DOHH2 (cell line): ENCODE results near the gene PRKG2.

Experiments
- EZH2phosphoT487 ChIP-seq: fragments of 200-600 bp; sonication (generic); IDR thresholded peaks from 2 replicates; pipeline ENCODE4 v1.6.1; 2017; ENCODE audit warnings: borderline replicate concordance, mild to moderate bottlenecking, antibody characterized with exemption, low read length, moderate library complexity, mixed read lengths
- TF ChIP-seq, protein P1 (sequence below): fragments of 200-600 bp; sonication (generic); IDR thresholded peaks from one replicate; pipeline ENCODE4 v1.5.1; 2014; ENCODE audit warnings: antibody characterized with exemption, mild to moderate bottlenecking, low read depth, low read length; ENCODE audit not compliant: poor library complexity, severe bottlenecking

DNA sequence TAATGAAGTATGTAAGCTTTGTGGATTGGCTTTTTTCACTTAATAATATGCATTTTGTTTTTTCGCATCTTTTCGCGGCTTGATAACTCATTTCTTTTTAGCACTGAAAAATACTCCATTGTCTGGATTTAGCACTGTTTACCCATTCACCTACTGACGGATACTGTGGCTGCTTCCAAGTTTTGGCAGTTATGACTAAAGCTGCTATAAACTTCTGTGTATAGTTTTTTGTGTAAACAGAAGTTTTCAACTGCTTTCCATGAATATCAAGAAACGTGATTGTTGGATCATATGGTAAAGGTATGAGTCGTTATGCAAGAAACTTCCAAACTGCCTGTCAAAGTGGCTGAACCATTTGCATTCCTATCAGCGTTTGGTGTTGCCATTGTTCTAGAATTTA, 96.9 kb downstream of the PRKG2 start:
- TF ChIP-seq, protein P1, sequence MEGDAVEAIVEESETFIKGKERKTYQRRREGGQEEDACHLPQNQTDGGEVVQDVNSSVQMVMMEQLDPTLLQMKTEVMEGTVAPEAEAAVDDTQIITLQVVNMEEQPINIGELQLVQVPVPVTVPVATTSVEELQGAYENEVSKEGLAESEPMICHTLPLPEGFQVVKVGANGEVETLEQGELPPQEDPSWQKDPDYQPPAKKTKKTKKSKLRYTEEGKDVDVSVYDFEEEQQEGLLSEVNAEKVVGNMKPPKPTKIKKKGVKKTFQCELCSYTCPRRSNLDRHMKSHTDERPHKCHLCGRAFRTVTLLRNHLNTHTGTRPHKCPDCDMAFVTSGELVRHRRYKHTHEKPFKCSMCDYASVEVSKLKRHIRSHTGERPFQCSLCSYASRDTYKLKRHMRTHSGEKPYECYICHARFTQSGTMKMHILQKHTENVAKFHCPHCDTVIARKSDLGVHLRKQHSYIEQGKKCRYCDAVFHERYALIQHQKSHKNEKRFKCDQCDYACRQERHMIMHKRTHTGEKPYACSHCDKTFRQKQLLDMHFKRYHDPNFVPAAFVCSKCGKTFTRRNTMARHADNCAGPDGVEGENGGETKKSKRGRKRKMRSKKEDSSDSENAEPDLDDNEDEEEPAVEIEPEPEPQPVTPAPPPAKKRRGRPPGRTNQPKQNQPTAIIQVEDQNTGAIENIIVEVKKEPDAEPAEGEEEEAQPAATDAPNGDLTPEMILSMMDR, result no peak
- TF ChIP-seq EZH2phosphoT487, result no peak
